Smooth muscle cell (in vitro differentiated cells): Measurements from ENCODE around the gene GPC3. TPM values are rescaled to one million over a fixed set of nuclear protein-coding genes. Genes with fewer than 3 reads are reported as not detected.

Experiments
- DNase-seq: peaks from one replicate; lab custom pipeline; 2025; ENCODE audit not compliant: unreplicated experiment; lab: John Stamatoyannopoulos, UW
- H2AFZ ChIP-seq: fragments of 200-600 bp; sonication (generic); 2 replicates; pipeline ENCODE4 v1.6.0; 2016; ENCODE audit warnings: antibody characterized with exemption, low read depth, mild to moderate bottlenecking
- H3F3A ChIP-seq: fragments of 200-600 bp; sonication (generic); 2 replicates; pipeline ENCODE4 v1.6.0; 2017; ENCODE audit warnings: antibody characterized with exemption, low read depth
- H3K27ac ChIP-seq: fragments of 200-600 bp; sonication (generic); 2 replicates; pipeline ENCODE4 v1.5.1; 2016; ENCODE audit warnings: low read depth, mild to moderate bottlenecking
- H3K27me3 ChIP-seq: fragments of 200-600 bp; sonication (generic); 2 replicates; pipeline ENCODE4 v1.6.1; 2016; ENCODE audit warnings: low read depth, mild to moderate bottlenecking
- H3K36me3 ChIP-seq: fragments of 200-600 bp; sonication (generic); 2 replicates; pipeline ENCODE4 v1.5.1; 2016; ENCODE audit warnings: low read depth
- H3K4me1 ChIP-seq: fragments of 200-600 bp; sonication (generic); 2 replicates; pipeline ENCODE4 v1.5.1; 2016; ENCODE audit warnings: low read depth
- H3K4me2 ChIP-seq: fragments of 200-600 bp; sonication (generic); 2 replicates; pipeline ENCODE4 v1.6.0; 2016; ENCODE audit warnings: mild to moderate bottlenecking
- H3K4me3 ChIP-seq: fragments of 200-600 bp; sonication (generic); 2 replicates; pipeline ENCODE4 v1.5.1; 2016; ENCODE audit warnings: mild to moderate bottlenecking
- H3K79me2 ChIP-seq: fragments of 200-600 bp; sonication (generic); 2 replicates; pipeline ENCODE4 v1.6.0; 2016; ENCODE audit warnings: low read depth, mild to moderate bottlenecking
- H3K9ac ChIP-seq: fragments of 200-600 bp; sonication (generic); 2 replicates; pipeline ENCODE4 v1.6.0; 2016; ENCODE audit warnings: low read depth
- H3K9me3 ChIP-seq: fragments of 200-600 bp; sonication (generic); replicated peaks from 2 replicates; pipeline ENCODE4 v1.5.1; 2016; ENCODE audit warnings: low read depth
- H4K20me1 ChIP-seq: fragments of 200-600 bp; sonication (generic); 2 replicates; pipeline ENCODE4 v1.6.0; 2016; ENCODE audit warnings: low read depth
- WGBS: methylation state at CpG from one replicate; pipeline ENCODE4 v1.1.7; 2016; ENCODE audit warnings: low lambda C conversion rate; 5-methylcytosine and 5-hydroxymethylcytosine counted together
- polyA plus RNA-seq: library from polyadenylated mRNA; unstranded; fragments of >200 nt; fragmentation: Nextera tagmentation; extraction: Ambion mirVana; gene quantifications from 2 replicates; pipeline ENCODE4 v1.2.1, GENCODE V29; 2016
- total RNA-seq: library from RNA; depleted of rRNA; stranded (reverse); fragments of >200 nt; gene quantifications from 2 replicates; pipeline ENCODE4 v1.2.3, GENCODE V29; 2014
- TF ChIP-seq, protein P1 (sequence below): fragments of 200-600 bp; sonication (generic); IDR thresholded peaks from 2 replicates; pipeline ENCODE4 v1.5.1; 2017; ENCODE audit warnings: borderline replicate concordance, mild to moderate bottlenecking, antibody characterized with exemption; ENCODE audit not compliant: insufficient read depth, poor library complexity, severe bottlenecking

GPC3 gene
- total and polyA plus RNA-seq, 2 experiments from 2014 or later: 120 to 191 TPM

DNA sequence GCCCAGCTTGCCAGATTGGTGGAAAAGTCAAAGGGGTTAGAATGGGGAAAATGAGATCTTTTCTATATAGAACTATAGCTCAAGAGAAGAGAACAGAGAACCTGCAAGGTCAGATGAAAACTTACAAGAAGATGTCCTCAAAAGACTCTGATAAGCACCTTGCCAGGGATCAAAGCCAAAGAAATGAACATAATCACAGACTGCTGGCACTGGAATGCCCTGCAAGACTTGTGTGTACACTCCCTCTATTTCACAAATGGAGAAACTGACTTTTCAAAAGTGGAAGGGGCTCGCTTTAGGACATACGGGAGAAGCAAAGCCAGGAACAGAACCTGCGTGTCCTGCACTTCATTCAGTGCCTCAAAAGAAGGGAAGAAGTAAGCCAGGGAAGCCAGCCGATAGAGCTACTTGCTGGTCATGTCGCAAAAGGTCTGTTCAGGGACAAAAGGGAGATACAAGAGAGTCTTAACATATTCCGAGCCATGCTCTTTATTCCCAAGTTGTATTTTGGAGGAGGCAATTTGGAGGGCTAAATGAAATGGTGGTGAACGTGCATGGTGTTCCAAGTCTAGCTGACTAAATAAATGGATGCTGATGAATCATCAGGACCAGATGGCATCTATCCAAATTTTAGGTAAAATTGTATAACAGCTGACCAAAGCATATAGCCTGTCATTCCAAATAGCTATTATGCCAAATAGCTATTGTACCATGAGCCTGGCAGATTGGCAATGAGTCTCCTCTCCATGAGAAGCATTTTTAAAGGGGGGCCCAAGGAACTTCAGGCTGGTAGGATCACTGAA lies 394.5 kb downstream of the GPC3 start:
- no peaks in the 10 kb centered on the region for H3K79me2 ChIP-seq
- H4K20me1 ChIP-seq: no peaks in the 10 kb centered on the region
- DNase-seq: no peak
- no peak overlapping the region for H3K4me2 ChIP-seq
- no peak overlapping the region for H3K27ac ChIP-seq
- no peak overlapping the region for H2AFZ ChIP-seq
- H3K4me3 ChIP-seq: no peak overlapping the region
- 66% methylated on average over 7 of the region's 7 CpGs for WGBS
- TF ChIP-seq, protein P1, sequence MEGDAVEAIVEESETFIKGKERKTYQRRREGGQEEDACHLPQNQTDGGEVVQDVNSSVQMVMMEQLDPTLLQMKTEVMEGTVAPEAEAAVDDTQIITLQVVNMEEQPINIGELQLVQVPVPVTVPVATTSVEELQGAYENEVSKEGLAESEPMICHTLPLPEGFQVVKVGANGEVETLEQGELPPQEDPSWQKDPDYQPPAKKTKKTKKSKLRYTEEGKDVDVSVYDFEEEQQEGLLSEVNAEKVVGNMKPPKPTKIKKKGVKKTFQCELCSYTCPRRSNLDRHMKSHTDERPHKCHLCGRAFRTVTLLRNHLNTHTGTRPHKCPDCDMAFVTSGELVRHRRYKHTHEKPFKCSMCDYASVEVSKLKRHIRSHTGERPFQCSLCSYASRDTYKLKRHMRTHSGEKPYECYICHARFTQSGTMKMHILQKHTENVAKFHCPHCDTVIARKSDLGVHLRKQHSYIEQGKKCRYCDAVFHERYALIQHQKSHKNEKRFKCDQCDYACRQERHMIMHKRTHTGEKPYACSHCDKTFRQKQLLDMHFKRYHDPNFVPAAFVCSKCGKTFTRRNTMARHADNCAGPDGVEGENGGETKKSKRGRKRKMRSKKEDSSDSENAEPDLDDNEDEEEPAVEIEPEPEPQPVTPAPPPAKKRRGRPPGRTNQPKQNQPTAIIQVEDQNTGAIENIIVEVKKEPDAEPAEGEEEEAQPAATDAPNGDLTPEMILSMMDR: no peak
- no peaks in the 10 kb centered on the region for H3K9me3 ChIP-seq
- H3K27me3 ChIP-seq: no peaks in the 10 kb centered on the region
- no peaks in the 10 kb centered on the region for H3K36me3 ChIP-seq
- H3K4me1 ChIP-seq: no peaks in the 10 kb centered on the region
- H3K9ac ChIP-seq: no peak overlapping the region
- no peaks in the 10 kb centered on the region for H3F3A ChIP-seq

DNA sequence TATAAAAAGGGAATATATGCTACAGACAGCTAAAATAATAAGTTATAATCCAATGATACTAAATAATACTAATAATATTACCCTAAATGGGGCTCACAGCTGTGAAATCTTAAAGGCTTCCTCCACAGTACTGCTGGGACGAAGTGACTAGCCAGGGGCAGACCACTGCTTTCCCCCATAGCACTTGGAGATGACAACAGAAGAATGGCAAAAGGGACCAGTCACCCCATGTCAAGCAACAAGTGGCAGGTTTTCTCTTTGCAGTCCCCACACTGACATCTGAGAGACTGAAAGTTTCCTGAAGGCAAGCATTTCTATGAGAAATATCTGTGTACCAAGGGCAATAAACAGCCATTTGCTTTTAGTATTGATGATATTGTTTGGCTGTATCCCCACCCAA lies 396.6 kb downstream of the GPC3 start:
- Histone ChIP-seq H3K36me3 (no peaks in the 10 kb centered on the region), H3F3A (no peaks in the 10 kb centered on the region), H3K27me3 (no peaks in the 10 kb centered on the region), H3K27ac (no peak overlapping the region), H4K20me1 (no peaks in the 10 kb centered on the region), H2AFZ (no peak overlapping the region), H3K9ac (no peak overlapping the region), H3K4me2 (no peak overlapping the region), H3K79me2 (no peaks in the 10 kb centered on the region), H3K9me3 (no peaks in the 10 kb centered on the region), H3K4me1 (no peaks in the 10 kb centered on the region), H3K4me3 (no peak overlapping the region)
- TF ChIP-seq, protein P1: no peak
- WGBS: 72% methylated on average over 1 of the region's 1 CpG
- DNase-seq: no peak

DNA sequence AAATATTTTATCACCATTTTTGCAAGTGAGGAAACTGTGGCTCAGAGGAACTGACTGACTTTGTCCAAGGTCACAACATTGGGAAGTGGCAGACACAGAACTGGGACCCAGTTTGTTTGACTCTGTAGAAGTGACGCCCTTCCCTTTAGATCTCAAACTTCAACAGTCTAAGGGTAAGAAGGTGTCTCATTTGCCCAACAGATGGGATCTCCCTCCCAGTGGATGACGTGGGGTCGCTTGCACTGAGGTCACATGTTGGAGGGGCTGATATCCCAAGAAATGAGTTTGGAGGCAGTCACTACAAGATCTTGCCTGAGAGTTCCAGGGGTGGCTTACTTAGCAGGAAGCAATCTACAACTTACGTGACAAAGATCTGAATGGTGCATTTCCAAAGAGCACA lies 397.6 kb downstream of the GPC3 start:
- no peaks in the 10 kb centered on the region for H3K79me2 ChIP-seq
- H2AFZ ChIP-seq: no peak overlapping the region
- DNase-seq: no peak
- no peaks in the 10 kb centered on the region for H3K9me3 ChIP-seq
- H4K20me1 ChIP-seq: no peaks in the 10 kb centered on the region
- H3K9ac ChIP-seq: no peak overlapping the region
- H3F3A ChIP-seq: no peaks in the 10 kb centered on the region
- no peaks in the 10 kb centered on the region for H3K4me1 ChIP-seq
- TF ChIP-seq, protein P1: no peak
- H3K36me3 ChIP-seq: no peaks in the 10 kb centered on the region
- H3K4me2 ChIP-seq: no peak overlapping the region
- H3K27ac ChIP-seq: no peak overlapping the region
- no peak overlapping the region for H3K4me3 ChIP-seq
- 76% methylated on average over 4 of the region's 4 CpGs for WGBS
- H3K27me3 ChIP-seq: no peaks in the 10 kb centered on the region

DNA sequence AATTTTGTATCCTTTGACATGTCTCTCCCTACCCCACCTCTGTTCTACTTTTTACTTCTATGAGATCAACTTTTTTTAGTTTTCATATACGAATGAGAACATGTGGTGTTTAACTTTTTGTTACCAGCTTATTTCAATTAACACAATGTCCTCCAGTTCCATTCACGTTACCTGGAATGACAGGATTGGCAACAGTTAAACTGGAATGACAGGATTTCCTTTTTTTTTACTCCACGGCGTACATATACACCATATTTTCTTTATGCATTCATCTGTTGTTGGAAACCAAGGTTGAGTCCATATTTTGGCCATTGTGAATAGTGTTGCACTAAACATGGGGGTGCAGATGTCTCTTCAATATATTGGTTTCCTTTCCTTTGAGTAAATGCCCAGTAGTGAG lies 398.3 kb downstream of the GPC3 start:
- Histone ChIP-seq H3K9me3 (no peaks in the 10 kb centered on the region), H3K27me3 (no peaks in the 10 kb centered on the region), H3K4me3 (no peak overlapping the region), H4K20me1 (no peaks in the 10 kb centered on the region), H3K36me3 (no peaks in the 10 kb centered on the region), H3K79me2 (no peaks in the 10 kb centered on the region), H3K9ac (no peak overlapping the region), H2AFZ (no peak overlapping the region), H3K4me1 (no peaks in the 10 kb centered on the region), H3K27ac (no peak overlapping the region), H3K4me2 (no peak overlapping the region), H3F3A (no peaks in the 10 kb centered on the region)
- TF ChIP-seq, protein P1: no peak
- no peak for DNase-seq
- WGBS: 62% methylated on average over 4 of the region's 4 CpGs
